HG03571 (cell line): ENCODE data around the gene NUP37.

ENCODE experiments used
- ATAC-seq: cut with Tn5 transposase; IDR thresholded peaks from one replicate; pipeline ENCODE4 v1.9.1; 2021; ENCODE audit not compliant: unreplicated experiment

Gene NUP37

GRCh38 chr12:102031852-102032251 lies 88.1 kb downstream of the NUP37 start:
- ATAC-seq, result no peak

GRCh38 chr12:102029141-102029540 lies 90.8 kb downstream of the NUP37 start:
- ATAC-seq, result no peak

DNA sequence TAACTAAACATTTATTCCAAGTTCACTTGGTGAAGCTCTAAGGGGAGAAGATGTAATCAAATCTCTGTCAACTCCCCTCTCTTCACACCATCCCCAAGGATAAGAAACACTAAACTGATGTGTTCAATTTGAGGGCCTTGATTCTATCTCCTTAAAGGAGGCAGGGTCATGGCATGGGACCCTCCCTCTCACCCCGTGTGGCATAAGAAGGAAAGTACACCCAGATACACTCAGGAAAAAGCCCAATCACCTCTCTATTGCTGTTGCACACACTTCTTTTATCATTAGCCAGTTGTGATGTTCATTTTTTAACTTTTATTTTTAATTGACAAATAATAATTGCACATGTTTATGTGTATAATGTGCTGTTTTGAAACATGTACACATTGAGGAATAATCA lies 93.2 kb downstream of the NUP37 start:
- ATAC-seq, result no peak

DNA sequence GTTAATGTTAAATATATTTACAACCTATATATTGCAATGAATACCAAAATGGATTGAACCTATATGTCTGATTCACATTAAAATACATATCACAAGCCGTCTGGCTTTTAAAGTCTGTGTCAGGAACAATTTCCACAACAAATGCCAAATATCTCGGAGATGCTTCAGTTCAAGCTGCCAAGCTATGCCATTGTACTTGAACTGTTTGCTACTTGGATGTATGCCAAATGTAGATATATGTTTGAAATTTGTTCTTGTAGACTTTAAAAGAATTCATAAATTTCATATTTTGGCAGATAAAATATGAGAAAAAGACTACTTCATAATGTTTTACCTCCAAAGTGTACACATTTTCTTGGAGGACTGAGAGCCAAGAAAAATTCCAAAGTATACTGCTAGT lies 95.1 kb downstream of the NUP37 start:
- no peak for ATAC-seq

DNA sequence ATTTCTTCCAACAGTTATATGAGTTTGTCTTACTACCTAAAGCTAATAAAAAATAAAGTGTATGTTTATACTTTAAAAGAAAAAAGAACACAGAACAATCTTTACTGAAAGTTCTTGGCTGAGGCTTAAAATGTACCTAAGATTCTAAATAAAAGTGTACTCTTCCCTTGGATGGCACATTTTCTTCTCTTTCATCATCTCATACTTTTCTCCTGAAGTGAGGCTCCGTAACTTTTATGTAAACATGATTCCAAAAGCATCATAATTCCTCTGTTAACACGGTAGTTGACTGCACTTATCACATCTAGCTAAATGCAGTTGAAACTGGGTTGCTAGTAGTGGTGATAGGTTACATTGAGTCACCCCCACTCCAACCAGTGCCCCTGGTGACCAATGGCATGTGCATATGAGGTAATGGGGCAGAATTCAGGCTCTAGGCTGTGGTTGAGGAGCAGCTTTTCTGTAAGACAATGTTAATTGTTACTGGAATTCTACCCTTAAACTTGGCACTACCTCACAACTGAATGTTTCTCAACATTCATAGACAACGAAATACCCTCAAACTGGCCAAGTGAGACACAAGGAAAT lies 96.5 kb downstream of the NUP37 start:
- ATAC-seq, result no peak
